Lower lobe of right lung (tissue), 2 donors: Measurements from ENCODE around the gene PACC1. TPM values are rescaled to one million over a fixed set of nuclear protein-coding genes. Genes with fewer than 3 reads are reported as not detected.
"Not testable (repeated sequence)": the region's sequence is repeated elsewhere in the genome, so short reads cannot be mapped to it uniquely, and the experiment has no call there.

Source experiments
- ATAC-seq, 2 donors: fragments of 200-7000 bp; cut with Tn5 transposase; one replicate each; pipeline ENCODE4 v1.9.1; 2020 to 2022; ENCODE audit warnings: mild to moderate bottlenecking in 2 of 2, moderate library complexity in 2 of 2
- DNase-seq: peaks from one replicate; pipeline ENCODE4 v3.0.0-alpha.2; 2020
- H3K27ac ChIP-seq: fragments of 200-600 bp; one replicate; pipeline ENCODE4 v1.8.0; 2022
- H3K27me3 ChIP-seq: fragments of 200-600 bp; one replicate; pipeline ENCODE4 v1.8.0; 2022; ENCODE audit warnings: low read depth
- H3K36me3 ChIP-seq: fragments of 200-600 bp; one replicate; pipeline ENCODE4 v1.8.0; 2022; ENCODE audit warnings: mild to moderate bottlenecking
- H3K4me1 ChIP-seq: fragments of 200-600 bp; one replicate; pipeline ENCODE4 v1.8.0; 2022
- H3K4me3 ChIP-seq: fragments of 200-600 bp; one replicate; pipeline ENCODE4 v1.8.0; 2022; ENCODE audit warnings: mild to moderate bottlenecking
- H3K9me3 ChIP-seq: fragments of 200-600 bp; one replicate; pipeline ENCODE4 v1.8.0; 2022
- CTCF ChIP-seq: fragments of 200-600 bp; IDR thresholded peaks from one replicate; pipeline ENCODE4 v1.8.0; 2022; ENCODE audit warnings: antibody characterized with exemption, mild to moderate bottlenecking
- intact Hi-C: fragments of 100-400 bp; cut with DNase I; formaldehyde crosslinking; loops from one replicate; pipeline ENCODE4 v1.11.0; 2022
- total RNA-seq: library from RNA; stranded (reverse); fragmentation: NEBNext Ultra II Directional; extraction: Animal tissue kit (Norgen Biotek cat#: 25700); gene quantifications from one replicate; pipeline ENCODE4 v1.2.1, GENCODE V29; 2021
- donor health status: DM: no; HTN: yes; CAD: no; lungs with severe emphysema.

The PACC1 gene
- total RNA-seq, 1 donor from 2014 or later = 9.8 TPM

GRCh38 chr1:212323066-212323465 lies 91.6 kb downstream of the PACC1 start:
- DNase-seq = no peak
- H3K36me3 ChIP-seq = no peaks in the 10 kb centered on the region
- H3K27ac ChIP-seq = no peak overlapping the region
- no peak overlapping the region for H3K4me3 ChIP-seq
- intact Hi-C loops = no loop called here
- no peaks in the 10 kb centered on the region for H3K9me3 ChIP-seq
- H3K27me3 ChIP-seq = no peaks in the 10 kb centered on the region
- no peak for TF ChIP-seq CTCF
- no peak for ATAC-seq
- H3K4me1 ChIP-seq = peaks cover 8% of the 10 kb centered on the region

GRCh38 chr1:212321031-212321430 lies 93.7 kb downstream of the PACC1 start:
- H3K27ac ChIP-seq, DNase-seq, H3K36me3 ChIP-seq, intact Hi-C loops, H3K27me3 ChIP-seq, H3K4me3 ChIP-seq, H3K9me3 ChIP-seq, ATAC-seq: not testable (repeated sequence)
- H3K4me1 ChIP-seq = peaks cover 10% of the 10 kb centered on the region

GRCh38 chr1:212317916-212318315 lies 96.8 kb downstream of the PACC1 start:
- intact Hi-C loops = no loop called here
- Histone ChIP-seq H3K4me3 (no peak overlapping the region), H3K27ac (no peak overlapping the region), H3K9me3 (no peaks in the 10 kb centered on the region), H3K27me3 (no peaks in the 10 kb centered on the region), H3K36me3 (no peaks in the 10 kb centered on the region), H3K4me1 (peaks cover 25% of the 10 kb centered on the region)
- ATAC-seq = no peak
- no peak for TF ChIP-seq CTCF
- DNase-seq = no peak

- no peaks in the 10 kb centered on the region for H3K36me3 ChIP-seq
- DNase-seq (no peak), ATAC-seq (peak; percentile 81 to 87)
- intact Hi-C loops = no loop called here
- no peaks in the 10 kb centered on the region for H3K9me3 ChIP-seq
- H3K27me3 ChIP-seq = no peaks in the 10 kb centered on the region
- no peak overlapping the region for H3K4me3 ChIP-seq
- H3K4me1 ChIP-seq = peaks cover 27% of the 10 kb centered on the region
- no peak overlapping the region for H3K27ac ChIP-seq
- TF ChIP-seq CTCF = peak; percentile 15
Observed at GRCh38 chr1:212315907-212316306, 98.8 kb downstream of the PACC1 start.

- ATAC-seq (no peak), DNase-seq (no peak)
- intact Hi-C loops = no loop called here
- no peaks in the 10 kb centered on the region for H3K9me3 ChIP-seq
- no peak overlapping the region for H3K27ac ChIP-seq
- peaks cover 34% of the 10 kb centered on the region for H3K4me1 ChIP-seq
- no peaks in the 10 kb centered on the region for H3K27me3 ChIP-seq
- H3K4me3 ChIP-seq = no peak overlapping the region
- no peaks in the 10 kb centered on the region for H3K36me3 ChIP-seq
- TF ChIP-seq CTCF = no peak
Observed at GRCh38 chr1:212315184-212315583, 99.5 kb downstream of the PACC1 start.

Other genes with a start within 250 kb of the PACC1 start
- gene PPP2R5A, start 129.5 kb downstream of the PACC1 start, total RNA-seq = 91.5 TPM
- gene NENF, start 18.0 kb upstream of the PACC1 start, total RNA-seq = 42.3 TPM
- 25.8 TPM for gene ATF3, start 193.9 kb upstream of the PACC1 start, total RNA-seq